HG03457 (cell line): ENCODE measurements around the gene QSOX2.

Experiments
- ATAC-seq: cut with Tn5 transposase; IDR thresholded peaks from one replicate; pipeline ENCODE4 v1.9.1; 2021; ENCODE audit warnings: moderate number of reproducible peaks; ENCODE audit not compliant: unreplicated experiment

QSOX2 gene

GRCh38 chr9:136223871-136224640 lies 21.6 kb downstream of the QSOX2 start:
- no peak for ATAC-seq

GRCh38 chr9:136222906-136223285 lies 22.7 kb downstream of the QSOX2 start:
- no peak for ATAC-seq

GRCh38 chr9:136222166-136222905 lies 23.3 kb downstream of the QSOX2 start:
- ATAC-seq = no peak

GRCh38 chr9:136220017-136220729 lies 25.4 kb downstream of the QSOX2 start:
- ATAC-seq = no peak

GRCh38 chr9:136219276-136219675 lies 26.3 kb downstream of the QSOX2 start:
- ATAC-seq = no peak

- no peak for ATAC-seq
Observed at GRCh38 chr9:136218673-136219072, 26.9 kb downstream of the QSOX2 start.

GRCh38 chr9:136218271-136218670 lies 27.3 kb downstream of the QSOX2 start:
- no peak for ATAC-seq

GRCh38 chr9:136216541-136217244 lies 28.9 kb downstream of the QSOX2 start:
- ATAC-seq = no peak

- ATAC-seq = no peak
Observed at GRCh38 chr9:136213733-136214132, 31.9 kb downstream of the QSOX2 start.

GRCh38 chr9:136212345-136212950 lies 33.2 kb downstream of the QSOX2 start:
- no peak for ATAC-seq

- no peak for ATAC-seq
Observed at GRCh38 chr9:136211441-136212344, 33.9 kb downstream of the QSOX2 start.

- no peak for ATAC-seq
Observed at GRCh38 chr9:136211006-136211405, 34.6 kb downstream of the QSOX2 start.

GRCh38 chr9:136210276-136210675 lies 35.3 kb downstream of the QSOX2 start:
- no peak for ATAC-seq

- ATAC-seq = no peak
Observed at GRCh38 chr9:136209786-136210185, 35.8 kb downstream of the QSOX2 start.

GRCh38 chr9:136209232-136209631 lies 36.4 kb downstream of the QSOX2 start:
- no peak for ATAC-seq

GRCh38 chr9:136208675-136209074 lies 36.9 kb downstream of the QSOX2 start:
- ATAC-seq = no peak

GRCh38 chr9:136207616-136208015 lies 38.0 kb downstream of the QSOX2 start:
- ATAC-seq = no peak

- no peak for ATAC-seq
Observed at GRCh38 chr9:136206602-136207275, 38.9 kb downstream of the QSOX2 start.

- ATAC-seq = no peak
Observed at GRCh38 chr9:136205707-136205992, 40.0 kb downstream of the QSOX2 start.
